NCI-H2107 (cell line): ENCODE measurements around the gene CASP9.
A peak's percentile ranks its signal among the peaks of the same experiment; 100 is the strongest.

Experiments used
- DNase-seq: peaks from one replicate; lab custom pipeline; 2025; lab: John Stamatoyannopoulos, UW

The CASP9 gene

DNA sequence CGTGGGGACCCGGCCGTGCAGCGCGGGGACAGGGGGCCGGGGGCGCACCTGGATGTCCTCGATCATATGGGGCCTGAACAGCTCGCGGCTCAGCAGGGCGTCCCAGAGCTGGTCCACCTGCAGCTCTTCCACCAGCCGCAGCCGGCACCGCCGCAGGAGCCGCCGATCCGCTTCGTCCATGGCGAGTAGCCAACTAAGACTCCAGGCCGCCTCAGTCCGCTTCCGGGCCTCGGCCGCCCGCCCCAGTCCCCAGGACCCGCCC, at the start of gene CASP9:
Gene CASP9 (minus strand): TSS at position 195 of the 262 bp plus-strand sequence. CDS start 15 bp downstream, at position 180.
- DNase-seq = no peak

- no peak for DNase-seq
Observed at GRCh38 chr1:15573477-15573876, 49.5 kb upstream of the CASP9 start.

- no peak for DNase-seq
Observed at GRCh38 chr1:15571266-15571665, 47.3 kb upstream of the CASP9 start.

DNA sequence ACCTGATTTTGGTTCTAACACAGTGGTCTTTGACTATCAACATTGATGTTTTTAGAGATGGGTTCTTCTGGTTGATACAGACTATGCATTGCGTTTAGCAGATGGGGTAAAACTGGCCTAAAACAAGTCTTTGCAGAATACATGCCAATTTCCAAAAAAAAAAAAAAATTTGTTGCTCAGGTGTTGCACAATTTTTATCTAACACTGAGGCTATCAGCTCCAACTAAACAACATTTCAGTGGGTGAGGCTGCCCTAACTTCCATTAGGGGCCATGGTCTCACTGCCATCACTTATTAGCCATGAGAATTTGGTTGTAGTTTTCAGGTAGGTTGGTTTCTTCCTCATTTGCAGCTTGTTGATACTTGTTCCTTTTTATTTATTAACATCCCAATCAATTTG, 46.8 kb upstream of the CASP9 start:
- no peak for DNase-seq

DNA sequence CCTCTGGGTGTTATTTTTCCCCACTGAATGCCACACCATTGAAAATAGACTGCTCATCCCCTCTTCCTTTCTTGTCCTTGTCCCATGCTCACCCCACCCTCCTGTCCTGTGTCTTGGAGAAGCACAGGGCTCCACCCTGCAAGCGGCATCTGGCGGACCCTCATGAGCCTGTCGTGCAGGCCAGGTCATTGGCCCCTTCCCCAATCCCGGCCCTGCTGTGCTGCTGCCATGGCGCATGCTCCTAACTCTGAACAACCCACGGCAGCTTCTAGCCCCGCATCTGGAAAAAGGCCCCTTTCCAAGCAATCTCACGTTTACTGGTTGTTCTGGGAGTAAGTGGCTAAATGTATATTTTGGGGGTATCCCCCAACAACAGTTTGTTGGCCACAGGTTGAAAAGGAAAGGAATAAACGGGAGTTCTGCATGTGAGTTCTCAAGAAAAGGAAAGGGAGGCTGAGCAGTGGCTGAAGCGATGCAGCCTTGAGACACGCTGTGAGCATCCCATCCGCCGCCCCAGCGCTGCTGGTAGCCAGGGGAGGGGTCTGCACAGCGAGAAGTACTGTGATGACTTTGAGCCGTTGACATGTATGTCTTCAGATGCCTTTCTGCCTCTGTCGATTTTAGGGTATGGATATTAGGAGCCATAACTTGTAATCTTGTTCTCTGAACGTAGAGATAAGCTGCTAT, 44.5 kb upstream of the CASP9 start:
- DNase-seq = no peak

- DNase-seq = no peak
Observed at GRCh38 chr1:15559189-15559810, 35.3 kb upstream of the CASP9 start.

DNA sequence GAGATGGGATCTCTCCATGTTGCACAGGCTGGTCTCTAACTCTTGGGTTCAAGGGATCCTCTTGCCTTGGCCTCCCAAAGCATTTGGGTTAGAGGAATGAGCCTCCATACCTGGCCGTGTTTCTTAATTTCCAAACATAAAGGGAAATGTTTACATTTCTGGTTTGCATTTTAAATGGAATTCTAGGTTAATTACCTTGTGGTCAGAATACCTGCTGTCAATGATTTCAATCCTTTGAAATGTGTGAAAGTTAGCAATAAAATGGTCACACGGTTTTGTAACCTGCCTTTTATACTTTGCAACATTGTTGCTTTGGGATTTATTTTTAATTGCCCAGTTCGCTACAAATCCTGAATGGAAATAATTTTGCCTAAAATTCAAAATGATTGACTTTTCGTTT, 34.5 kb upstream of the CASP9 start:
- DNase-seq = no peak

DNA sequence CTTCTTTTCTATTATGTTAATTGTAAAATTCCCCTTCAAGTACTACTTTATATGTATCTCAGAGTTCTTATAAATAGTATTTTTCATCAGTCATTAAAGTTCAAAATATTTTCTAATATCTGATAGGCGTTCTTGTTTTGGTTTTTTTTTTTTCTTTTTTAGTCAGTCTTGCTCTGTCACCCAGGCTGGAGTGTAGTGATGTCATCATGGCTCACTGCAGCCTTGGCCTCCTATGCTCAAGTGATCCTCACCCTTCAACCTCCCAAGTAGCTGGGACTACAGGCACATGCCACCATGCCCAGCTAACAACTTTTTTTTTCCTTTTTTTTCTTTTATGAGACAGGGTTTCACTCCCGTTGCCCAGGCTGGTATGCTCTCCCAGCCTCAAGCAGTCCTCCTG, 33.6 kb upstream of the CASP9 start:
- no peak for DNase-seq

DNA sequence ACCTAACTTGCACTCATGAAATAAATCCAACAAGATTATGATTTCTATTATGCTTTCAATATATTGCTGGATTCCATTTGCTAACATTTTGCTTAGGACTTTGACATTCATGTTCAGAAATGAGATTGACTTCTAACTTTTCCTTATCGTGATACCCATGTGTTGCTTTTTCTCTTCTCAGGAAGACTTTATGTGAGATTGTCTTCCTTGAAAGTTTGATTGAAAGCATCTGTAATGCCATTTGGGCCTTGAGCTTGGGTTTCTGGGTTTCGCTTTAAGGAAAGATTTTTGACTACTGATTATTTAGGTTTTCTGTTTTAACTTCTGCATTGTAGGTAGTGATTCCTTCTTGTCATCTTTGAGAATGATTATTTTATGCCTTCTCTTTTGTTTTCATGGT, 33.0 kb upstream of the CASP9 start:
- no peak for DNase-seq

DNA sequence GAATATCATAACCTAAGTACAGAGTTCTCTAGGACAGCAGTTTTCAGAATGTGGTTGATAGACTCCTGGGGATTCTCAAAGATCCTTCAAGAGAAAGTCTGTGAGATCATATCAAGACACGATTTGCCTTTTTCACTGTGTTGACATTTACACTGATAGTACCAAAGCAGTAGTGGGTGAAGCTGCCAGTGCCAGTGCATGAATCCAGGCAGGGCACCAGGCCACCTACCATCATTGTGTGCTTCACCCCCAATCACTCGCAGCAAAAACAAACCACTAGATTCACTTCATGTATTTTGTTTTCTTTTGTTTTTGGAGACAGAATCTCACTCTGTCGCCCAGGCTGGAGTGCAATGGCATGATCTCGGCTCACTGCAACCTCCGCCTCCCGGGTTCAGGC, 26.6 kb upstream of the CASP9 start:
- no peak for DNase-seq

- DNase-seq = no peak
Observed at GRCh38 chr1:15546641-15547040, 22.6 kb upstream of the CASP9 start.

DNA sequence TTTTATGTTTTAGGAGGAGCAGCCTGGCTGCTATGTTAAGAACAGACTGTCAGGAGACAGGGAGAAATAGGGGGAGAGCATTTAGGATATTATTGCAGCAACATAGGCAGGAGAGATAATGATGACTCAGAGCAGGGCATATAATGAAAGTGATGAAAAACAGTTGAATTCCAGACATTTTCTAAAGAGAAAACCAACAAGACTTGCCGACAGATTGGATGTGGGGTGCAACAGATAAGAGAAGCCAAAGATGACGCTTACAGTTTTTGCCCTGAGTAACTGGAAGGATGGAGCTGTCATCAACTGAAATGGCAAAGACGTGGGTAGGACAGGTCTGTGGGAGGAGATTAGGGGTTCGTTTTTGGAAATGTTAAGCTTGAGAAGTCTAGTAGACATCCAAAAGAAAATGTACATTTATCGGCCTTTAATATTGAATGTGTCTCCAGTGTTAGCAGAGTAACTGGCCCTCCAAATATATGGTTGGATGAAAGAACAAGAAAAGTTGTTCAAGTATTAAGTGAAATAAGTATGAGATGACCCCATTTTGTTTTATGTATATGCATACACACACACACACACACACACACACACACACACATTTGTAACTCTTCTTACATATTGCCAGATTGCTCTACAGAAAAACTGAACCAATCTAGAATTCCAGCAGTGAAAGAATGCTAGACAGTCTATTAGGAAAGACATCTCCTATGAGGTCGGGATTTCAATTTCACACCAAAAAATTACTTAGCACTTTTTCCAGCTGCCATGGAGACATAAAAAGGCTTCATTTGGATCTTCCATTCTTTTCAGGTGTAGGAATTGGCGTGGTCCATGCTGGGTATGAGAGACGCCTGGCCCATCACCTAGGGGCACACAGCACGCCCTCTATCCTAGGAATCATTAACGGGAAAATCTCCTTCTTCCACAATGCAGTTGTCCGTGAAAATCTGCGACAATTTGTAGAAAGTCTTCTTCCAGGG, 19.9 kb upstream of the CASP9 start:
- no peak for DNase-seq

DNA sequence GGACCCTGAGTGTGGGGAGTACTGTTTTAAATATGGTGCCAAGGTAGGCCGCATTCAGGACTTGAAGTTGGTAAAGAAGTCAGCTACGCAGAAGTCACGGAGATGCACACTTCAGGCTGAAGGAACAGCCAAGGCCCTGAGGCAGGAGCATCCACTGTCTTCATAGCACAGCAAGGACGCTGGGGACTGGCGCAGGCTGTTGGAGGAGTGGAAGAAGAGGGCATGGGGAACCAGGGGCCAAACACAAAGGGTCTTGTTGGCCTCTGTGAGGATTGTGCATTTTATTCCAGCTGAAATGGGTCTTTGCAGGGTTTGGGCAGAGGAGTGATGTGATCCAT, 19.2 kb upstream of the CASP9 start:
- no peak for DNase-seq

DNA sequence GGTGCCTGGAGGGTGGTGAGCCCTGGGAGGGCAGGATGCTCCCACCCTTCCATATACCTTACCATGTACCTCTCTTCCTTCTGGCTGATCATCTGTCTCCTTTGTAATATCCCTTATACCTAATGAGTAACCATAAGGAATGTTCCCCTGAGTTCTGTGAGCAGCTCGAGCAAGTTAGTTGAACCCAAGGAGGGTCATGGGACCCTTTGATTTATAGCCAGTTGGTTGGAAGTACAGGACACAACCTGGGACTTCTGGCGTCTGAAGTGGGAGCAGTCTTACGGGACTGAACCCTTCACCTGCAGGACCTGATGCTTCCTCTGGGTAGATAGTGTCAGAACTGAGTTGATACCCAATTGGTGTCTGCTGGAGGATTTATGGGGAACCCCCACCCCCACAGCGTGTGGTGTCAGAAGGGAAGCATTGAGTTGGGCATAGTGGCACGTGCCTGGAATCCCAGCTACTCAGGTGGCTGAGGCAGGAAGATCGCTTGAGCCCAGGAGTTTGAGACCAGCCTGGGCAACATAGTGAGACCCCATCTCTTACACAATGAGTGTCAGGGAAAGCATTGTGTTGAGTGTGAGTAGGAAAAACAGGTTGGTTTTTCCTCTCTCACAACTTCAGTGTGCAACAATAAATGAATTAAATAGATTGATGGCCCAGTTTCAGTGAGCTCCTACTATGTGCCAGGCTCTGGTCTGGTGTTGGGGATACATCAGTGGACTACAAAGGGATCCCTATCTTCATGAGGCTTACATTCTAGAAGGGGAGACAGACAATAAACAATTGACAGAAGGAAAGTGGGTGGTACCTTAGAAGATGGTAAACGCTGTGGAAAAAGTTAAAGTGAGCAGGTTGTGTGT, 18.6 kb upstream of the CASP9 start:
- no peak for DNase-seq

GRCh38 chr1:15541231-15541792, 17.3 kb upstream of the CASP9 start:
- DNase-seq = no peak

DNA sequence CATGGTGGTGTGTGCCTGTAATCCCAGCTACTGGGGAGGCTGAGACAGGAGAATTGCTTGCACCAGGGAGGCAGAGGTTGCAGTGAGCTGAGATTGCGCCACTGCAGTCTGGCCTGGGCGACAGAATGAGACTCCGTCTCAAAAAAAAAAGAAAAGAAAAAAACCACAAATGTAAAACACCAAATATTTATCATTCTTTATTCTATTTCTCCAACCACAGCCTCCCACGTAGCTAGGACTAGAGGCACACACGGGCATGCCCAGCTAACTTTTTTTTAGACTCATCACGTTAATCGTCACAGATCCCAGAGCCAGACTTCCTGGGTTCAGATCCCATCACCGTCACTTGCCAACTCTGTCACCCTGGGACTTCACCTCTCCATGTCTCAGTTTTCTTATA, 16.2 kb upstream of the CASP9 start:
- no peak for DNase-seq

- DNase-seq = peak; percentile 9
Observed at GRCh38 chr1:15538771-15539170, 14.8 kb upstream of the CASP9 start.

DNA sequence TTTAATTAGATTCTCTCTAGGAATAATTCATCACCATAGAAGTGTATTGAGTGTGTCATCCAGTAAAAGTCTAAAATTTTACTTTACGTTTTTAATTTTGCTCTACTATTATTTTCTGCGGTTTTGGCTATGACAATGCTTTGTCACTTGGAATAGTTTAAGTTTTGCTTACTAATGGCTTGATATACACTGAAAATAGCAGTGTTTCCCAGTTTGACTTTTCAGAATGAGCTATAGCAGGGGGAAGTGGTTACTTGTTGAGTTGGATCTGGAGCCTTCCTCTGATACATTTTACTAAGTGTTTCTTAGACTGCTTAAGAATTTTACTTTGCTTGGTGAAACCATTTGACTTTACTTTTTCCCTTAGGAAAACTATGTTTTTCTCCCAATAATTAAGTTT, 7.7 kb upstream of the CASP9 start:
- DNase-seq = no peak

DNA sequence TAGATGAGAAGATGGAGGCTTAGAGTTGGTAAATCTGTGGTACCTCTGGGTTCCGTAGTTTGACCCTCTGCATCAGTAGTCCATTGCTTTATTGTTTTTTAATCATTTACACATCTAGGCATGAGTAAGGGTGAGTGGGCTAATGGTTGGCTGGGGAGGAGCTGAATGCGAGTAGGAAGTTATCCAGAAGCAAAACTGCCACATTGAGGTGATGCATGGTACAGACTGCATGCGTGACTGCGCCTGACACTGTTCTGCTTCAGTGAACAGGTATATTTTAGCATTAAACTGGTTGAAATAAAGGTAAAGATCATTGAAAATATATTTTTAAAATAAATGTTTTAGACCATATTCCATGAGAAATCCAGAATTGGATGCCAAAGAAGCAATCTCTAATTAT, 7.0 kb upstream of the CASP9 start:
- DNase-seq = no peak

- peak; percentile 97 for DNase-seq
Observed at GRCh38 chr1:15526490-15527339, 2.7 kb upstream of the CASP9 start, which contains the start of gene DNAJC16. Gene DNAJC16, plus strand, starts transcription at chr1:15526848. Its CDS starts 2,258 bp downstream, at chr1:15529106.

GRCh38 chr1:15526021-15526489, 2.0 kb upstream of the CASP9 start:
- no peak for DNase-seq
